ENCODE measurements around the gene SEBOX.
A peak's percentile ranks its signal among the peaks of the same experiment; 100 is the strongest.
"Not testable (repeated sequence)": the region's sequence is repeated elsewhere in the genome, so short reads cannot be mapped to it uniquely, and the experiment has no call there.

Gene SEBOX

DNA sequence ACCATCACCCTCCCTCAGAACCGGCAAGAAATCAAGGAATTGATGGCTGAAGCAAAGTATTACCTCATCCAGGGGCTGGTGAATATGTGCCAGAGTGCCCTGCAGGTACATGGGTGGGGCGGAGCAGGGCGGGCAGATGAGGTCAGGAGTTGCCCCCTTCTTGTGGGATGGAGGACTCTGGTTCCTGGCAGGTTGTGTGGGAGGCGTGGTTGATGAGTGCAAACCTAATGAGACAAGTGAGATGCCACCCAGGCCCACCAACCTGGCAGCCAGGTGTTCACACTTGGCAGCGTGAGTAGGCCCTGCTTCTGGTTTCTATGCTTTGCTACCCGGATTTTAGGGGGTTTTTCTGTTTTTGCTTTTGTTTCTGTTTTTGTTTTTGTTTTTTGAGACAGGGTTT, 24.6 kb downstream of the SEBOX start:
- no peak for DNase-seq (ENCODE audit: low read depth in 2 of 2)

DNA sequence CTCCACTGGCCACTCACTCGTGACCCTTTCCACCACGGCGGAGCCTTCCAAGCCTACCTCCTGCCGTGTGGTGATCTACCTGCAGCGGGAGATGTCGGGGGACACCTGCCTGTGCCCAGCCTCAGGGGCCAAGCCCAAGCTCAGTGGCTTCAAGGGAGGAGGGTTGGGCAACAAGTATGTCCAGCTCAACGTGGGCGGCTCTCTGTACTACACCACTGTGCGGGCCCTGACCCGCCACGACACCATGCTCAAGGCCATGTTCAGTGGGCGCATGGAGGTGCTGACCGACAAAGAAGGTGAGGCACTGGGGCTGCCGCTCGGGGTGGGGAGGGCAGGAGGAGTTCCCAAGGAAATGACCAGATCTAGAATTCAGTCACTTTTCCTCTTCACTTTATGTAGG, 25.6 kb downstream of the SEBOX start:
- DNase-seq (ENCODE audit: low read depth in 2 of 2) = no peak

DNA sequence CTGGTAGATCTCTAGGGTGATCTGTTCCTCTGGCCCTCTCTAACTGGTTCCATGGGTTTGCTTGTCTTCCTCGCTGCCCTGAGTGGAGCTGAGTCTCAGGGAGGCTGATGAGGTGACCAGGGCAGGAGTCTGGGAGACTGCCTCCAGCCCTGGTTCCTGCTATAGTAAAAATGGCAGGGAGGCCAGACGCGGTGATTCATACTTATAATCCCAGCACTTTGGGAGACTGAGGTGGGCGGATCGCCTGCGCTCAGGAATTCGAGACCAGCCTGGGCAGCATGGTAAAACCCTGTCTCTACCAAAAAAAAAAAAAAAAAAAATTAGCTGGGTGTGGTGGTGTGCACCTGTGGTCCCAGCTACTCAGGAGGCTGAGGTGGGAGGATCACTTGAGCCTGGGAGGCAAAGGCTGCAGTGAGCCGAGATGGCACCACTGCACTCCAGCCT, 26.2 kb downstream of the SEBOX start:
- not testable (repeated sequence) for DNase-seq (ENCODE audit: low read depth in 2 of 2)

DNA sequence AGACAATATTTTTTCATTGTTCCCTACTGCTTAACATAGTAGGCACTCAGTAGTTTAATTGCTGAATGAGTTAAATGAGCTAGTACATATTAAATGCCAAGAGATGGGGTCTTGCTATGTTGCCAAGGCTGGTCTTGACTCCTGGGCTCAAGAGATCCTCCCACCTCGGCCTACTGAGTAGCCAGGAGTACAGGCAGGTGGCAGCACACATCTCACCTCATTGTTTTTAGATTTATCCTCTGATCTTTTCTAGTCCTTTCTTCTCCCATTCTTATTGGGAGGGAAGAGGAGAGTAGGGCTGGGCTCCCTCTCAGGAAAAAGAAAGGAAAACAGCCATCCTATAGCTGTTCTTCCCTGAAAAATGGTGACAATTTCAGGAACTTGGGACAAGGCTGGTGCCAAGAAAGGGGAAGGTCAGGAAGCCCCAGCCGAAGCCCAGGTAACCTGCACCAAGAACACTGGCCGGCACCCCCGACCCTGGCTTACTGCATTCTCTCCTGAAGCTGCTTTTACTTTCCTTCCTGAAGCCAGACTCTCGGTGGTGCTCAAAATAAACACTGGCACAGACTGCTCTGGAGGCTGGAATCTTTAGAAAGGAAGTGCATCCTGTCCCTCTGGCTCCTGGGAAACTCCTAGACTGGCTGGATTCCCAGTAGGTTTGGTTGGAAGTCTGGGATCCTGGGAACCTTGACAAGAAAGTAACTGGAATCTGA, 26.8 kb downstream of the SEBOX start:
- peak; percentile 17 to 20 for DNase-seq (ENCODE audit: low read depth in 2 of 2)

DNA sequence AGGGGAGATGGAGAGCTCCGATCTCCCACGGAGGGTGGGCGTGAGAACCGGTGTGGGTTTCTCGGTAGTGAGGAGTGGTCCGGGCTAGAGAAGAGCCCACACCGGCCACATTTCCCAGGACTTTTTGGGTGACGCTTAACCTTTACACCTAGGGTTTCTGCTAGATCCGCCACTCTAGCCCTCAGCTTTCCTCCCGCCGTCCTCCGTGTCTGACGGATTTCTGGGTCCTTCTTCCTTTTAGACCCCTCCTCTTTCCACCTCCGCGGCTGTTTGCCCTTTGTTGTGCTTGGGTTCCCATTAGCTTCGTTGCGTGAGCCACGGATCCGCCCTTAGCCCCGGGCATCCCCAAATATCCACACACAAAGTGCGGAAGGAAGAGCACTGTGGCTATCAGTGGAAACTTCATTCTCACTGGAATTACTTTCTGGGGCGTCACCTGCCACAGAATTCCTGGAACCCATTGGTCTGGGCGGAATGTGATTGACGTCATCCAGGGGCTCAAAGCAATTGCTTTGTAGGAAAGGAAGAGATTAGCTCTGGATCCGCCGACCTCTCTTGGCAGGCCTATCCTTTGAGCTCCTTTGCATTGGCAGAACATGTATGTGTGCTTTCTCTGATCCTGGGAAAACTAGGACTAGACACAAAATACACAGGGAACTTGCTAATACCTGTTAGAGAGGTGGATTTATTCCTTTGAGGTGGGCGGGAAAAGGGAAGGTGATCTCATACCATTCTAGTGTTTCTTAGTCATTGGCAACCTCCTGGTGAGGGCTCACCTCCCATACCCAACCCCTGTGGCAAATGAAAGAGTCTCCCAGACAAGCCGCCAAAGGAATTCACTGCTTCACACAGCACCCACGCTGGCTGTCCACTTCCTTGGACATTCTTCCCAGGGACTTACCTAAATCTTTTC, 28.8 kb downstream of the SEBOX start:
- peak; percentile 59 to 62 for DNase-seq (ENCODE audit: low read depth in 2 of 2)

DNA sequence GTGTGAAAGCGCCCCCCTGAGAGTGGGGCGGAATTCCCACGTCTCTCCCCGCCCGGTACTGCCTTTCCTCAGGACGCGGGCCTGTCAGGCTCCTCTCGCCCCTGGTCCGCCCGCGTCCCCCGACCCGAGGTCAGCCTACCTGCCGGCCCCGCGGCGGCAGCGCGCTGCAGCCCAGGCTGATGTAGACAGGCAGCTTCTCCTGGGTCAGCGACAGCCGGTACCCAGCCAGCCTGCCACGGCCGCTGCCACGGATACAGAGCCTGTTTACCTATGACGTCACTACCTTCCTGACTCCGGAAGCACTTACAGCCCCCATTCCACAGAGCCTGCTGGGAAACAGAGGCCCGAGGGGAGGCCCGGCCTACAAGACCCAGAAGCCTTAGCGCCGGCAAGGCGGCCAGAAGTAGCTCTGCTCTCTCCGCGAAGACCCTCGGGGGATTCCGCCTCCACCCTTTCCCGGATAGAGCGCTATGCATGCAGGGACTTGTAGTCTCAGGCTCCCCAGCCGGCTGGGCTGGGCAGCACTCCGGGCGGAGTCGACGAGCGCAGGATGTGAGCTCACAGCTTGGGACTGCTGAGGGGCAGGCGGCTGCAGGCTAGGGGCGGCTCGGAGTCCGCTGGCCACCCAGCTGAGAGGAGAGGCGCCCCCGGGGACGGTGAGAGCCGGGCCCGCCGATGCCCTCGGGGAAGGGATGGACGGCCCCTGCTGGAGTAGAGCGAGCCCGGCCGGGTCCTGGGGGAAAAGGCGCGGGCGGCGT, 29.6 kb downstream of the SEBOX start, which contains the start of the genes IFT20 and TNFAIP1:
Gene IFT20, minus strand, starts transcription at position 272 of the 758 bp plus-strand sequence. CDS start 3,487 bp downstream, outside the sequence.
Gene TNFAIP1, plus strand, starts transcription at position 561 of the 758 bp plus-strand sequence. CDS start 3,761 bp downstream, outside the sequence.
- peak; percentile 99 for DNase-seq (ENCODE audit: low read depth in 2 of 2)

DNA sequence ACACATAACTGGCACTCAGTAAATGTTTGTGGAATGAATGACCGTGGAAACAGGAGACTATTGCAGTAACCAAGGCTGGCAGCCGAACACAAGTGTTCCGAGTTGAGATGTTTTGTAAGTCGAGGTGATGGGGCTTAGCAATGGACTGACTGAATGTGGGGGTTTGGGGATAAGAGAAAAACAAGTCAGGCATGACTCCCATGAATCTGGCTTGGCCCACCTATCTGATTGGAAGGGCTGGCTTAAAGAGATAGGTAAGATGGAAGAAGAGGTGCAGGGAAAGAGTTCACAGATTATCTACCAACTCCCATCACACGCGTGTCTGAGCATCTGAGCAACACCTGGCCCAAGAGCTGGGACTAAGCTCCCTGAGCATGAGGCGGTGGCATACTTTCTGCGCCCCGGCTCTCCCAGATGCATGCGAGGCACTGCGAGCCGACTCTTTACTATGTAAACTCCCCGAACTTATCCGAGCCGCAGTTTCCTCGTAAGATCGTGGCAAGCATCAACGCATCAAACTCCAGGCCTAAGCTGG, 30.3 kb downstream of the SEBOX start:
- DNase-seq (ENCODE audit: low read depth in 2 of 2) = no peak

DNA sequence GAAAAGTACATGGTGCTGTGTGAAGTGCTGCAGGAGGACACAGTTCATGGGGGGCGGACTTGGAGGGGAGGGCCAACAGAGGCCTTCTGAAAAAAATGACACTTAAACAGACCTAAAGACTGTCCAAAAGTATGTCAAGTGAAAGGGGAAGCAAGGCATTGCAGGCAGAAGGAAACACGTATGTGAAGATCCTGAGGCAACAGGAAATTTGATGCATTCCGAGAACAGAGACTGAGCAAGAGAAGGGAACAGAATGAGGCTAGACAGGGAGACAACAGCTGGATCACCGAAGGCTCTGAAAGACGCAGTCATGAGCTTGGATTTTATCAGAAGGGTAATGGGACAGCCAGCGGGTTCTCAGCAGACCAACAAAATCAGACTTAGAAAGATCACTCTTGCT, 30.8 kb downstream of the SEBOX start:
- DNase-seq (ENCODE audit: low read depth in 2 of 2) = no peak

DNA sequence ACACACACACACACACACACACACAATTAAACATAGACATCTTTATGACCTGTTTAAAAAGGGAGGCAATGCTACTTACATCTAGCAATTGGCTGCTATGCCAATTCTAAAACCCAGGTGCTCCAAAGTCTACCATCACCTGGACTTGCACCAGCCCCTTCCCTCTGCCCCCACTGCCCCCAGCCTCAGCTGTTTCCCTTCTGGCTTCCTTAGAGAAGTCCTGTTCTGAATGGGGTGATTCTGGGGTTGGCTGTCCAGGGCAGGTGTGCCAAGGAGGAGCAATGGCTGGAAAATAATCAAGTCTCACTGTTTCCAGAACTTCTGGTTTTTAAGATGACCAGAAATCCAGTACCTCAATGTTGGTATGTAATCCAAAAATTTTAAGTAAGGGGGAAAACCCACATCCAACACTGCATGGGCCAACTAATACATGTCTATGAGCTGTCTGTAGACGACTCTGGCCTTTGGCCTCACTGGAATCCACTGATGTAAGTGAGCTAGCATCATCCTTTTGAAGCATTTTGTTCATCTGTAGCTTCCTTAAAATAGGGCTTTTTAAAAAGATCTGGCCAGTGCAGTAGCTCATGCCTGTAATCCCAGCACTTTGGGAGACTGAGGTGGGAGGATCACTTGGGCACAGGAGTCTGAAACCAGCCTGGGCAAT, 31.8 kb downstream of the SEBOX start:
- no peak for DNase-seq (ENCODE audit: low read depth in 2 of 2)

DNA sequence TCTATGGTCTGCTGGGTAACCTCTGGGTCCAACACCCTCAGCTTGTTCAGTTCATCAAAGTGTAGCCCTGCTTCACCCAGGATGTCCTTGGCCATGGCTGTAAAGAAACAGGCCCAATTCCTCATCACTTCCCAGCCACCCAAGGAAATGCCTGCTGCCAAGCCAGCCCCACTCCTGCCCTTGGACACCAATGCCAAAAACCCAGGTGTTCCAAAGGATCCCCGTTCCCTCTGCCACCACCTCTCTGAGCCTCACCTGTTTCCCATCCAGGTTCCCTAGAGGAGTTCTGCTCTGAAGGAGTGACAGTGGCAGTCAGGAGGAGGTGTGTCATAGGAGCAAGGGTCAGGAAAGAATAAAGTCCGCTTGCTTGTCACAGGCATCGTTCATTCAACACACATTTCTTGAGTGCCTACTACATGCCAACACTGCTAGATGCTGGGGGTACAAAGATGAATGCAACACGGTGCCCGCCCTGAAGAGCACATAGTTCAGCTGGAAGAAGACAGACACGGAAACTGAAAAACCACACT, 33.0 kb downstream of the SEBOX start:
- DNase-seq (ENCODE audit: low read depth in 2 of 2) = no peak

DNA sequence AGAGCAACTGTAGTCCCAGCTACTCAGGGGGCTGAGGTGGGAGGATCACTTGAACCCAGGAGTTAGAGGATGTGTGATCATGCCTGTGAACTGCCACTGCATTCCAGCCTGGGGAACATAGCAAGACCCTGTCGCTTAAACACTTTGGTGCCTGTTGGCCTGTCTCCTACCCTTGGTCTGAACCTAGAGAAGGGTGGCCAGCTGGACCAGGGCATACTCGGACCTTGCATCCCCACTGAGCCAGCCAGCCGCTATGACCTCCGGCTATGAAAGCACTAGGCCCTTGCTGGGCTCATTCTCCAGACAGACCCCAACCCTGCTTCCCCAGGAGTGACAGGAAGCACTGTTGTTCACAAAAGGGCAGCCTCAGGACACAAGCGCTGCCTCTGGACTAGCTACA, 34.3 kb downstream of the SEBOX start:
- no peak for DNase-seq (ENCODE audit: low read depth in 2 of 2)

DNA sequence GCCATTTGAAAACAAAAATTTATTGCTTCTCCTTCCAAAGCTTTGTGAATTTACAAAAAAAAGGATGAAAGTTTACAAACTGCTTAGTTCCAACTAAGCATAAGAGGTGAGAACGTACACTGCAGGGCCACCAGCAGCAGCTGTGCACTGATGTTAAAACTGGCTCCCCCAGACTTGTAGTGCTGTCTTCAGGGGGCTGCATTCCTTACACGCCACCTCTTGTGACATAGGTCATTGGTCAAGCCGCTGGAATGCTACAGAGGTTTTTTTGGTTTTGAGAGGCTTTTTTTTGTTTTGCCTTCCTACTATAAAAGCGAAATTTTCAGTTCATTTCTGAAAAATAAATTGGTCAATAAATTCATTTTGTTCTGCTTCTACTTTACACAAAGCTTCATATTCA, 36.7 kb downstream of the SEBOX start:
- no peak for DNase-seq (ENCODE audit: low read depth in 2 of 2)

DNA sequence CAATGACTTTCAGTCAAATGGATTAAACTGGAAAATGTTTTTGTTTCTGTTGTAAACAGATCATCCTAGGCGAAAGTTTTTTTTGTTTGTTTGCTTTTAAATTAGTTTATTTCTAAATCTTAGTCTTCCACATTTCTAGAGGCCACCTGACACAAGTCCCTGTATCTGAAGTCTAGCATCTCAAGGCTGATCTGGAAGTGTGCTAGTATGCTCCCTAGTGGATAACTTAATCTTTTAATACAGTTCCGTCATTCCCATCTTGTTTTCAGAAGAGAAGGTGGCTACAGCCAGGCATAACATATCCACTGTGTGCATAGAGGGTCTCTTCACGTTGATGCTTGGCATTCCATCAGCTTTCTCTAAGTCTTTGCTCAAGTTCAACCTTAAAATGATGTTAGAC, 37.3 kb downstream of the SEBOX start:
- DNase-seq (ENCODE audit: low read depth in 2 of 2) = no peak

DNA sequence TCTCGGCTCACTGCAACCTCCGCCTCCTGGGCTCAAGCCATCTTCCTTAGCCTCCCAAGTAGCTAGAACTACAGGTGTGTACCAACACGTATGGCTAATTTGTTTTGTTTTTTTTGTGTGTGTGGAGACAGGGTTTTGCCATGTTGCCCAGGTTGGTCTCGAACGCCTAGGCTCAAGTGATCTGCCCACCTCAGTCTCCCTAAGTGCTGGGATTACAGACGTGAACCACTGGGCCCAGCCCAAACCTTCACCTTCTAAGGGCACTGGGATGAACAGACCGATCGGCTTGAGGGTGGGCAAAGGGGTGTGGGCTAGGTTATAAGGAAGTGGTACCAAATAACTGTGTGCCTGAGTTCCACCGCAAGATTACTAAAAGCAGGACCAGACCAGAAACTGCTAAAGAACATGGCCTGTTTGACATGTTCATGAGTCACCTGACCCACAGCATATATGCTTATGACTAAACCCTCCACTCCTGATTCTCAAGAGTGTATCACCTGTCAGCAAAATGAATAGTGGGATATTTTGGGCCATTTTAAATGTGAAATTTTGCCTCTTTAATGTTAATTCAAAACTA, 37.9 kb downstream of the SEBOX start:
- no peak for DNase-seq (ENCODE audit: low read depth in 2 of 2)

DNA sequence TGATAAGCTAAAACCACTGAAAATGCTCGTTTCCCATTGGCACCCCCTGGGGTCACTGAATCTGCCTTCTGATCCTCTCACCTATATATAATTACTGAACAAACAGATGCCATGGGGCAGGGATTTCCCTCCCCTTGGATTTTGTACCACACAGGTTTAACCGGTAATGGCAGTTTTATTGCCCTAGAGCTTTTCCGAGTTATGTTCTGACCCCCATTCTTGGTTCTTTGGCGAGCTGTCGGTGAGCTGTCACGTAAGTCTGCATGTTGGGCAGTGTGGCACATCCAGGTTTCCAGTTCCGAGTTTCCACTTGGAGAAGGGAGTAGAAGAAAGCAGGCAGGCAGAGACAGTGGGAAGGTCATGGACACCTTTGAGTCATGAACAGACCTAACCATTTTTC, 38.9 kb downstream of the SEBOX start:
- DNase-seq (ENCODE audit: low read depth in 2 of 2) = no peak

DNA sequence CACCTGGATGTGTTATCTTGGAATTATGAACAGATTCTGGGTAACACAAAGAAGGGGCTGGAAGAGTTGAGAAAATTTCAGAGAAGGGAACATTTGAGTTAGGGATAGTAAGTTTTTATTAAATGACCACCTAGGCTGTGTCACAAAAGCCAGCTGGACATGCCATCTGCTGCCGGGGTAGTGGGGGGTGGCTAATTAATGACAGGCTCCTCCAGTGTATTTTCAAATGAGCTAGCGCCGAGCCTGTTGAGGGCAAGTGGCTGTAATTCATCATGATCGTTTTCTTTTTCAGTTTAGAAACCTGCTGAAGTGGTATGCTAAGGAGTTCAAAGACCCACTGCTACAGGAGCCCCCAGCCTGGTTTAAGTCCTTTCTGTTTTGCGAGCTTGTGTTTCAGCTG, 39.8 kb downstream of the SEBOX start:
- DNase-seq (ENCODE audit: low read depth in 2 of 2) = no peak

DNA sequence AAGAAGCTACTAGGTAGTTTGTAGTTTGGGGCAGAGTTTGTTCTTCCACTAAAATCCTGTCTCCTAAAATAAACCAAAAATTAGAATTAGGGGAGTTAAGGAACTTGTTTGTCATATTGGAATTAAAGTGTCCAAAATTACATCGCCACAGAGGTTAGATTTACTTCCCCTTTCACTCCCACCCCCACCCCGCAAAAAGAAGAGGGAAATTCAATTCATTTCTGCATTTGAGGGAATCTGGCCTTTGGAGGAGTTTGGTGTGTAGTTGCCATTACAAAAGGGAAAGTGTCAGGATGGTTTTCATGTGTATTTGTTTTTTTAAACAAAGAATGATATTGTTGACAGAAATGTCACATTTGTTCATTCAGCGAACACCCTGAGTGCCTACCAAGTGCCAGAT, 40.2 kb downstream of the SEBOX start:
- DNase-seq (ENCODE audit: low read depth in 2 of 2) = no peak

DNA sequence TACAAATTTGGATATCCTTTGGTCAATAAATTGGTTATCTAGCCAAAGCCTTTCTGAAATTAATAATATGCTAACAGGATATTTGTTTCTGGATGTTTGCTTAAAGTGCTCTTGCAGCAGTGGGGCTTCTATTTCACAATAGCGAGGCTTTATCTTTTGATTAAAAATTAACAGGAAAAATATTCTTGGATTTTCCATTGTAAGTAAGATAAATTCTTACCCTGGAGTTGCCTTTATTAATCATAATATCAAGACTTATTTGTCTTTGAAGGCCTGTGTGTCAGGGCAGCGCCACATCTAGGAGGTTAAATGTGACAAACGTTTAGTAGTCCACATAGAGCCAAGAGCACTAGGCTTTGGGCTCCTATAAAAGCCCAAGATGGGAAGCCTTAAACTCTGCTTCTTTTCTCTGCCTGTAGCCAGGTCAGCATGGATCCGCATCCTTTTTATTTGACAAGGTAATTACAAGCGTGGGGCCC, 40.7 kb downstream of the SEBOX start:
- no peak for DNase-seq (ENCODE audit: low read depth in 2 of 2)

DNA sequence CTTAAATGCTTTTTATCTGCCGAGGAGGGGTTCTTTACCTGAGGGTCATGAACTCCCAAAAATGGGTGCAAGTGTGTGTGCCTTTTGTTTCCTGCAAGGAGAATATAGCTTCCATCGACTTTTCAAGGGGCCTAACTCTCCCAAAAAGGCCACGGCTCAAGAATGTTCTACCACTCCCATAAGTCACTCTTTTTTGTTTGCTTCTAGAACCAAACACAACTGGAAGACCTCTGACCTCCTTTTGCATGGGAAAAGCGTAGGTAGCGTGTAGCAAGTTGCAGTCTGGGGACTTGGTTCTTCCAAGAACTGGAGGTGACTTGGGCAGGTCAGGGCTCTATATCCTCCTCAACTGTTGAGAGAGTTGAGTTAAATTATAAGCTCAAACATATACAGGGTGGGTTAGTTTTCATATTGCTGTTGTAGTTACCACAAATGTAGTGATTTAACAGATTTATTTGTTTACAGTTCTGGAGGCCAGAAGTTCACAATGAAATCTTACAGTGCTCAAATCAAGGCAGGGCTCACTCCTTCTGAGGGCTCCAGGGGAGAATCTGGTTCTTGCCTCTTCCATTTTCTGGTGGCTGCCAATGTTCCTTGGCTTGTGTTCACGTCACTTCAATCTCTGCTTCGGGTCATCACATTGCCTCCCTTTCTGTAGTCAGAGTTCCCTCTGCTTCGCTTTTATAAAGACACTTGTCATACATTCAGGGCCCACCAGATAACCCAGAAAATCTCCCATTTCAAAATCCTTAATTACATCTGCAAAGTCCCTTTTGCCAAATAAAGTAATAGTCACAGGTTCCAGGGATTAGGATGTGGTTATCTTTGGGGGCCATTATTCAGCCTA, 44.6 kb downstream of the SEBOX start:
- no peak for DNase-seq (ENCODE audit: low read depth in 2 of 2)

DNA sequence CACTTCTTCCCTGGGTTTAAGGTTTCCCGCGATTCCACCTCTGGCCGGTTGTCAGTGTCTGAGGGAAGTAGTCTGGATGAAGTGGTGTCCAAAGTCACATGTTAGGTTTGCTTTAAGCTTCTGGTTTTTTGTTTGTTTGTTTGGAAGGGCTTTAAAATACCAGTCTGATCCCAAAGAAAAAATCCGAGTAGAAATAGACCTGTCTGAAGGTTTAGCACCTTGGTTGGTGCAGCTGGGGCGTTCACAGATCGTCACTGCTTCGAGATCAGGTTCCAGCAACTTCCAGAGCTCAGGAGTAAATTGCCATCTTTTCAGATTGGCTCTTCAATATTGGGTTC, 45.4 kb downstream of the SEBOX start:
- no peak for DNase-seq (ENCODE audit: low read depth in 2 of 2)
